ENCODE data around the gene PRKG1.

DNA sequence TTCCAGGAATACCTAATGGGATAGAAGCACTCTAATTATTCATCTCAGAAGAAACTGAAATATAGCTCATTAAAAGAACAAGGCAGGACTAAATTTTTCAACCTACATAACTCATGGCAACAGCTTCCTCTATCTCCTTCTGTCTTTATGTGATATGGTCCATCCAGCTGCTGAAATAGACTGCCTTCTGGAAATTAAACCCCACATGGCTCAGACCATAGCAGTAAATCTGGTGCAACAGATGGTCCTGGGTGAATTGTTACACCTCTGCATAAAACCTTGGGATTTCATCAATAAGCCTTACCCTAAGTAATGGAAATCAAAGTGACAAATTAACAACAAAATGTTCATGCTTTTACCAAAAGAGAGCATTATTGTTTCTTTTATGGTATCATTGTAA is 830.7 kb downstream of the PRKG1 start:
- TF ChIP-seq, protein P1, sequence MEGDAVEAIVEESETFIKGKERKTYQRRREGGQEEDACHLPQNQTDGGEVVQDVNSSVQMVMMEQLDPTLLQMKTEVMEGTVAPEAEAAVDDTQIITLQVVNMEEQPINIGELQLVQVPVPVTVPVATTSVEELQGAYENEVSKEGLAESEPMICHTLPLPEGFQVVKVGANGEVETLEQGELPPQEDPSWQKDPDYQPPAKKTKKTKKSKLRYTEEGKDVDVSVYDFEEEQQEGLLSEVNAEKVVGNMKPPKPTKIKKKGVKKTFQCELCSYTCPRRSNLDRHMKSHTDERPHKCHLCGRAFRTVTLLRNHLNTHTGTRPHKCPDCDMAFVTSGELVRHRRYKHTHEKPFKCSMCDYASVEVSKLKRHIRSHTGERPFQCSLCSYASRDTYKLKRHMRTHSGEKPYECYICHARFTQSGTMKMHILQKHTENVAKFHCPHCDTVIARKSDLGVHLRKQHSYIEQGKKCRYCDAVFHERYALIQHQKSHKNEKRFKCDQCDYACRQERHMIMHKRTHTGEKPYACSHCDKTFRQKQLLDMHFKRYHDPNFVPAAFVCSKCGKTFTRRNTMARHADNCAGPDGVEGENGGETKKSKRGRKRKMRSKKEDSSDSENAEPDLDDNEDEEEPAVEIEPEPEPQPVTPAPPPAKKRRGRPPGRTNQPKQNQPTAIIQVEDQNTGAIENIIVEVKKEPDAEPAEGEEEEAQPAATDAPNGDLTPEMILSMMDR (IDR thresholded peaks at IDR 0.05): no peak
- no peak for TF ChIP-seq POLR2A (IDR thresholded peaks at IDR 0.05)
